ENCODE data around the gene MAP3K10. TPM values are rescaled to one million over a fixed set of nuclear protein-coding genes. Genes with fewer than 3 reads are reported as not detected.

Gene MAP3K10
- total and polyA plus RNA-seq, 2 of the 13 experiments (the other 11 are each of a cell fraction or from before 2014, with no cell fraction given), result 3.4 to 5.0 TPM

GRCh38 chr19:40159744-40160143, 31.5 kb upstream of the MAP3K10 start:
- Histone ChIP-seq H3K9me3 (ENCODE audit: low read length) (no peaks in the 10 kb centered on the region), H3K9ac (ENCODE audit: insufficient read depth, low read depth, low read length) (no peak overlapping the region), H3K4me3 (replicated peaks in 1 of 3; ENCODE audit: insufficient read depth in 1 of 3, low read depth in 2 of 3, low read length in 3 of 3) (no peak overlapping the region), H4K20me1 (ENCODE audit: insufficient read depth, low read length) (no peaks in the 10 kb centered on the region), H3K36me3 (replicated peaks in 1 of 2; ENCODE audit: control insufficient read depth in 1 of 2, insufficient read depth in 2 of 2, low read length in 2 of 2) (no peaks in the 10 kb centered on the region), H3K4me1 (ENCODE audit: insufficient read depth, low read length) (peaks cover 53% of the 10 kb centered on the region), H3K27me3 (ENCODE audit: control insufficient read depth in 1 of 2, insufficient read depth in 2 of 2, low read length in 2 of 2) (no peaks in the 10 kb centered on the region), H3K79me2 (ENCODE audit: insufficient read depth, low read length) (no peaks in the 10 kb centered on the region), H3K27ac (ENCODE audit: extremely low read length, insufficient read depth, low read length) (peak overlapping the region; percentile 50), H3K4me2 (ENCODE audit: low read depth, low read length) (peak overlapping the region; percentile 45), H2AFZ (ENCODE audit: low read length) (no peak overlapping the region)
- FAIRE-seq (no peak), DNase-seq (ENCODE audit: low spot score) (peak; percentile 82), ATAC-seq (peak; percentile 72)
- in situ Hi-C loops (cut with HindIII; ENCODE audit: extremely low pct_ligation_motif_present, low pct_unique_long_range_greater_than_20kb), result no loop called here
- CTCF ChIA-PET (ENCODE audit: low intra/inter-chr PET ratio, low total read pairs), result no interaction called here
- intact Hi-C loops (cut with micrococcal nuclease; ENCODE audit: unreplicated experiment), result no loop called here
- 39% methylated on average over 5 of the region's 5 CpGs for WGBS (ENCODE audit: low lambda C conversion rate)
- POLR2A ChIA-PET, result no interaction called here
- BruUV-seq (replicated peaks), result no TSS peak
- TF ChIP-seq CEBPB (IDR thresholded peaks at IDR 0.05; ENCODE audit: borderline replicate concordance, low read depth, low read length) (no peak), ZBTB33 (CRISPR knock-in tag; IDR thresholded peaks at IDR 0.05) (0 out of 2 replicates have a peak, but pooled peaks have one; percentile 22), ZBTB4 (CRISPR knock-in tag; IDR thresholded peaks at IDR 0.05; ENCODE audit: borderline replicate concordance) (peak; percentile 78; the same call in 1 of the 2 replicates), FOXO1 (CRISPR knock-in tag; IDR thresholded peaks at IDR 0.05) (peak; percentile 60; the same call in 1 of the 2 replicates), SOX6 (IDR thresholded peaks at IDR 0.05) (no peak), SOX6 (CRISPR knock-in tag; IDR thresholded peaks at IDR 0.05) (peak; percentile 34), SNAPC5 (CRISPR knock-in tag; IDR thresholded peaks at IDR 0.05; ENCODE audit: borderline replicate concordance) (no peak), SALL1 (CRISPR knock-in tag; IDR thresholded peaks at IDR 0.05) (peak; percentile 50), ZNF431 (CRISPR knock-in tag; IDR thresholded peaks at IDR 0.05; ENCODE audit: borderline replicate concordance, low read depth) (no peak), FOXA3 (CRISPR knock-in tag; IDR thresholded peaks at IDR 0.05) (peak; percentile 30; the same call in 1 of the 2 replicates), GMEB1 (CRISPR knock-in tag; IDR thresholded peaks at IDR 0.05; ENCODE audit: borderline replicate concordance) (peak; percentile 51; the same call in 1 of the 2 replicates), SMAD1 (CRISPR knock-in tag; IDR thresholded peaks at IDR 0.05; ENCODE audit: borderline replicate concordance, low read depth) (no peak), HNF4A (CRISPR knock-in tag; IDR thresholded peaks at IDR 0.05) (peak; percentile 62), ZNF772 (CRISPR knock-in tag; IDR thresholded peaks at IDR 0.05) (0 out of 2 replicates have a peak, but pooled peaks have one; percentile 48), ZNF382 (CRISPR knock-in tag; IDR thresholded peaks at IDR 0.05; ENCODE audit: borderline replicate concordance) (no peak), ETS1 (CRISPR knock-in tag; IDR thresholded peaks at IDR 0.05) (no peak), ZNF558 (CRISPR knock-in tag; IDR thresholded peaks at IDR 0.05; ENCODE audit: borderline replicate concordance) (no peak)

Data from HepG2 (cell line).